ENCODE data around the gene MAP6. TPM values are rescaled to one million over a fixed set of nuclear protein-coding genes. Genes with fewer than 3 reads are reported as not detected.

MAP6 gene
- total RNA-seq, 4 donors from 2014 or later, result 10.4 to 16.3 (median 11.7) TPM

DNA sequence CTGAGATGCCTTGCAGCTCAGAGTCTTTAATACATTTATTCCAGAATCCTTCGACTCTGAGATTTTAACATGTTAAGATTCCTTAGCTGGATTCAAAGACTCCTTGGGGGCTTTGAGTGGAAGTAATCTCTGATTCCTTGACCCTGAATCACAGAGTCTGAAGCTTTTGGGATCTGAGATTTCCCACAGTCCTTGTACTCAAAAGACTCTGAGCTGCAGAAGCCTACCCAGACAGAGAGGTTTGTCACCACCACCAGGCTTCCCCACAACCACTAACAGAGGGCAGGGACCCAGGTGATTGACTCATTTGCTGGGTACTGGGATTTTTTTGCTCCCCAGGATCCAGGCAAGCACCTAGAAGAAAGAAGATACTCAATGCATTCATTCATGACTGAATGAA lies 108.2 kb downstream of the MAP6 start:
- no peak for DNase-seq (ENCODE audit: low spot score in 2 of 2)
- no peaks in the 10 kb centered on the region for H3K36me3 ChIP-seq
- 29 to 40% methylated on average over 1 of the region's 1 CpG for WGBS, 2 donors
- H3K4me3 ChIP-seq, result no peak overlapping the region
- no peaks in the 10 kb centered on the region for H3K9me3 ChIP-seq
- peaks cover 0 to 89% (median 60%) of the 10 kb centered on the region in 4 donors for H3K4me1 ChIP-seq
- H3K27me3 ChIP-seq, result no peaks in the 10 kb centered on the region
- H3K27ac ChIP-seq, result peak overlapping the region in 3 of 4 donors; percentile 95 to 99 (median 97)
- TF ChIP-seq, protein P1, sequence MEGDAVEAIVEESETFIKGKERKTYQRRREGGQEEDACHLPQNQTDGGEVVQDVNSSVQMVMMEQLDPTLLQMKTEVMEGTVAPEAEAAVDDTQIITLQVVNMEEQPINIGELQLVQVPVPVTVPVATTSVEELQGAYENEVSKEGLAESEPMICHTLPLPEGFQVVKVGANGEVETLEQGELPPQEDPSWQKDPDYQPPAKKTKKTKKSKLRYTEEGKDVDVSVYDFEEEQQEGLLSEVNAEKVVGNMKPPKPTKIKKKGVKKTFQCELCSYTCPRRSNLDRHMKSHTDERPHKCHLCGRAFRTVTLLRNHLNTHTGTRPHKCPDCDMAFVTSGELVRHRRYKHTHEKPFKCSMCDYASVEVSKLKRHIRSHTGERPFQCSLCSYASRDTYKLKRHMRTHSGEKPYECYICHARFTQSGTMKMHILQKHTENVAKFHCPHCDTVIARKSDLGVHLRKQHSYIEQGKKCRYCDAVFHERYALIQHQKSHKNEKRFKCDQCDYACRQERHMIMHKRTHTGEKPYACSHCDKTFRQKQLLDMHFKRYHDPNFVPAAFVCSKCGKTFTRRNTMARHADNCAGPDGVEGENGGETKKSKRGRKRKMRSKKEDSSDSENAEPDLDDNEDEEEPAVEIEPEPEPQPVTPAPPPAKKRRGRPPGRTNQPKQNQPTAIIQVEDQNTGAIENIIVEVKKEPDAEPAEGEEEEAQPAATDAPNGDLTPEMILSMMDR (IDR thresholded peaks at IDR 0.05), result no peak
- no peak for TF ChIP-seq EP300 (IDR thresholded peaks at IDR 0.05)
- no peak for TF ChIP-seq POLR2A (IDR thresholded peaks at IDR 0.05)

DNA sequence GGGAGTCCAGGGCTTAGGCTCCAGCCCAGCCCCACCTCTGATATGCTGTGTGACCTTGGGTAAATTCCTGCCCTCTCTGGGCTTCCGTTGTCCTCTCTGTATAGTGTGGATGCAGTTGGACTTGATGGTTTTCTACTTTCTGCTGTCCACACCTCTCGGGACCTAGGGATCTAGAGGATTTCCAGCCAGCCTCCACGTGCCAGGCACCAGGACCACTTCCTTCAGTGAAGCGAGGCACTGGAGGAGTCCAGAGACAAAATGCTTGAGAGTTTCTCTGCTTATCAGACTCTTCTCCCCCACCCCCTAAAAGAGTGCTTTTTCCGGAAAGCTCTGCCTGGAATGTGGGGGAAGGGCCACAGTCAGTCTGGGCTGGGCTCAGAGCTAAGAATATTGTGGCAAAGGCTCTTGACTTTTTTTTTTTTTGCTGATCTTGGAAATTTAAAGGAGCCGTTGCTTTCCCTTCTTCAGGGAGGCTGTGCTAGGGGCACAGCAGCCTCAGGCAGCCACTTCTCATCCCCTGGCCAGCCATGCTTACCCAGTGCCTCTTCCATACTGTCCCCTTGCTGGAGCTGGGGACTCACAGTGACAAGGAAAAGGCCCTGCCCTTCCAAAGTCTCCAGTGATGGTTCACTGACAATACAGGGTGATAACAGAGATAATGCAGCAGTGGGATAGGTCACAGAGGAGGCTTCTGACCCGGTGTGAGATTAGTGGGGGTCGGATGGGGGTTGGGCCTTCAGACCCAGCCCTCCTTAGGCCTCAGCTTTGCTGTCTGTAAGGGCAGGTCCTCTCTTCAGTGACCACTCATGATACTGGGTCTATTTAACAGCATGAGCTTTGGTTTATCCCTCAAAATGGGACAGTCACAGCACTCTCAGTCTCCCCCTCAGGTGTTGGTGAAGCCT lies 109.6 kb downstream of the MAP6 start:
- peak overlapping the region in 1 of 4 donors; percentile 24 for H3K4me3 ChIP-seq
- no peaks in the 10 kb centered on the region for H3K27me3 ChIP-seq
- peak overlapping the region; percentile 77 to 99 (median 88) for H3K27ac ChIP-seq
- WGBS, 2 donors, result 4 to 12% methylated on average over 8 of the region's 8 CpGs
- no peaks in the 10 kb centered on the region for H3K36me3 ChIP-seq
- H3K9me3 ChIP-seq, result no peaks in the 10 kb centered on the region
- DNase-seq (ENCODE audit: low spot score in 2 of 2), result peak in 1 of 2 donors; percentile 61
- H3K4me1 ChIP-seq, result peaks cover 0 to 88% (median 57%) of the 10 kb centered on the region in 4 donors
- TF ChIP-seq POLR2A (IDR thresholded peaks at IDR 0.05), result no peak
- TF ChIP-seq, protein P1 (IDR thresholded peaks at IDR 0.05), result no peak
- TF ChIP-seq EP300 (IDR thresholded peaks at IDR 0.05), result peak; percentile 60 to 69

DNA sequence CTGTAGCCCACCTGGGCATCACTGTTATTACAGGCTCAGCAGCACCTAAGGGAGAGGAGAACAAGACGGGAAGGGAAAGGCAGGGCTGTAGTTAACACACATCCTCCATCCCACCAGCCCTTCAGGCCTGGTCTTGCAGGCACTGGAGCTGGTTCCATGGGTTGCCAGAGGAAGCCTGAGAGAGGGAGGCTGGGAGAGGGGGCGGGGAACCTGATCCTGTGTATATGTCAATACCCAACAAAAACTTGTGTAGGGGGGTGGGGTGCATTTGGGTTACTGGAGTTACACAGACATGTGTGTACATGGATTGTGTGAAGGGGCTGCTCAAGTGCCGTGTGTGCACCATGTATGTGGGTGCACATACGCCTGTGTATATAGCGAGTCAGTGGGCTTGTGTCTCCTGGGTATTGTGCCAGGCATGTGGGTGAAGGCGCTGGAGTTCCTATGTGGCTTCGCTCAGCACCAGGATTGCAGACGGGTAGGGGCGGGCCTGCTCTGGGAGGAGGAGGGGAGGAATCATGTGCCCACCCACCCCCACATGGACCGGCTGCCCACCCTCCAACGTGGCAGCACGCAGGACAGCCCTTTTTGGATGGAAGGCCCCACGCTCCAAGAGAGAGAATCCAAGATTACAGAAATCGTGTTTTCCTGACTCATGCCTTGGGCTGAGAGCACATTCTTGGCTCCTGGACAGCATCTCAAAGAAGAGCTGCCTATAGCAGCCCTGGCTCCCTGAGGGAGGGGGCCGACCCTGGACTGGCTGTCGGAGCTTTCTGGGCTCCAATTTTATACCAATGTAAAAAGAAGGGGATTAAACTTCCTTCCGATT lies 111.0 kb downstream of the MAP6 start:
- Histone ChIP-seq H3K27me3 (no peaks in the 10 kb centered on the region), H3K36me3 (no peaks in the 10 kb centered on the region), H3K27ac (peak overlapping the region; percentile 77 to 99 (median 88)), H3K9me3 (no peaks in the 10 kb centered on the region), H3K4me1 (peaks cover 0 to 88% (median 56%) of the 10 kb centered on the region in 4 donors), H3K4me3 (peak overlapping the region in 1 of 4 donors; percentile 24)
- TF ChIP-seq EP300 (IDR thresholded peaks at IDR 0.05) (peak; percentile 12 to 78), POLR2A (IDR thresholded peaks at IDR 0.05) (no peak)
- TF ChIP-seq, protein P1 (IDR thresholded peaks at IDR 0.05), result no peak
- peak in 1 of 2 donors; percentile 53 for DNase-seq (ENCODE audit: low spot score in 2 of 2)
- WGBS, 2 donors, result 18 to 25% methylated on average over 17 of the region's 17 CpGs

DNA sequence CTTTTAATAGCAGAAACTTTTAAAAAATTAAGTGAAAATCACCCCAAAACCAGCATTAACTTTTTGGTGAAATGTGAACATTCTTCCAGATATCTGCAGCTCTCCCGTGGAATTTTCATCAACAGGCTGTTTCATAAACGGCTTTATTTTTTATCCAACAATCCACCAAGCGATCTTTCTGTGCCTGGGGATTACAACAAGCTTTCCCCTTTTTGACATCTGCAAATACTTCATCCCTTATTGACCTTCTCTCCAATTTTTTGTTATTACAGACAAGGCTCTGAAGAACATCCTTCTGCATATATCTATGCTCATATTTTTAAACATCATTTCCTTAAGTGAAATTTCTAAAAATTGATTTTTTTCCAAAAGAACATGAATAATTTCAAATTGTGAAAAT lies 112.6 kb downstream of the MAP6 start:
- Histone ChIP-seq H3K4me1 (peaks cover 0 to 83% (median 50%) of the 10 kb centered on the region in 4 donors), H3K27me3 (no peaks in the 10 kb centered on the region), H3K27ac (peak overlapping the region in 3 of 4 donors; percentile 82 to 99 (median 95)), H3K4me3 (no peak overlapping the region), H3K9me3 (no peaks in the 10 kb centered on the region), H3K36me3 (no peaks in the 10 kb centered on the region)
- no peak for DNase-seq (ENCODE audit: low spot score in 2 of 2)
- TF ChIP-seq, protein P1 (IDR thresholded peaks at IDR 0.05), result no peak
- TF ChIP-seq EP300 (IDR thresholded peaks at IDR 0.05), result no peak
- TF ChIP-seq POLR2A (IDR thresholded peaks at IDR 0.05), result no peak
- WGBS, 2 donors, result 42 to 45% methylated on average over 3 of the region's 3 CpGs

Measured in tibial nerve (tissue), 4 donors.